Measurements from ENCODE around the gene WWTR1. TPM values are rescaled to one million over a fixed set of nuclear protein-coding genes. Genes with fewer than 3 reads are reported as not detected.

Gene WWTR1
- polyA plus RNA-seq, 3 donors: 111 TPM

- no peak for DNase-seq (ENCODE audit: low read depth in 3 of 3, low spot score in 2 of 3)
Observed at GRCh38 chr3:149475451-149476060, 182.3 kb downstream of the WWTR1 start.

- no peak for DNase-seq (ENCODE audit: low read depth in 3 of 3, low spot score in 2 of 3)
Observed at GRCh38 chr3:149474250-149474817, 183.5 kb downstream of the WWTR1 start, which contains the start of gene TM4SF4. Gene TM4SF4, plus strand, starts transcription at chr3:149474697. Its CDS starts 181 bp downstream, at chr3:149474878.

- no peak for DNase-seq (ENCODE audit: low read depth in 3 of 3, low spot score in 2 of 3)
Observed at GRCh38 chr3:149473357-149474249, 184.2 kb downstream of the WWTR1 start.

- DNase-seq (ENCODE audit: low read depth in 3 of 3, low spot score in 2 of 3): no peak
Observed at GRCh38 chr3:149472030-149472797, 185.6 kb downstream of the WWTR1 start.

GRCh38 chr3:149470381-149470780, 187.4 kb downstream of the WWTR1 start:
- DNase-seq (ENCODE audit: low read depth in 3 of 3, low spot score in 2 of 3): no peak

GRCh38 chr3:149468504-149469212, 189.2 kb downstream of the WWTR1 start:
- DNase-seq (ENCODE audit: low read depth in 3 of 3, low spot score in 2 of 3): no peak

Other genes starting within 250 kb of the WWTR1 start
- 1 to 10 TPM; 2.5 to 3.7 (median 3.5) TPM for gene TM4SF4, start 183.3 kb downstream of the WWTR1 start, polyA plus RNA-seq (ENCODE audit: insufficient read length in 3 of 3)
- gene COMMD2, start 94.5 kb upstream of the WWTR1 start, polyA plus RNA-seq (ENCODE audit: insufficient read length in 3 of 3): 10 to 100 TPM; 57.8 to 60.6 (median 59.6) TPM
- gene ANKUB1, start 134.5 kb upstream of the WWTR1 start, polyA plus RNA-seq (ENCODE audit: insufficient read length in 3 of 3): under 1 TPM in 1 of 3 donors, not detected in 2; 0.36 TPM
- 100 to 1,000 TPM; 101 to 108 (median 107) TPM for gene RNF13, start 155.2 kb upstream of the WWTR1 start, polyA plus RNA-seq (ENCODE audit: insufficient read length in 3 of 3)